RPMI8226 (cell line): ENCODE results near the gene CDH23.

Experiments
- DNase-seq: peaks from one replicate; pipeline ENCODE4 v3.0.0-alpha.2; 2015

Gene CDH23

GRCh38 chr10:71392791-71393781 lies 3.6 kb upstream of the CDH23 start:
- DNase-seq = no peak

GRCh38 chr10:71393841-71394475 lies 2.8 kb upstream of the CDH23 start:
- DNase-seq = no peak

GRCh38 chr10:71394926-71395562 lies 1.7 kb upstream of the CDH23 start:
- no peak for DNase-seq

GRCh38 chr10:71395621-71396020 lies 1.1 kb upstream of the CDH23 start:
- no peak for DNase-seq

GRCh38 chr10:71396084-71396710 lies 523 bp upstream of the CDH23 start:
- no peak for DNase-seq

- DNase-seq = no peak
Observed at GRCh38 chr10:71397296-71398212, 834 bp downstream of the CDH23 start.

GRCh38 chr10:71398976-71399375 lies 2.3 kb downstream of the CDH23 start:
- no peak for DNase-seq

GRCh38 chr10:71399946-71400345 lies 3.2 kb downstream of the CDH23 start:
- DNase-seq = no peak

GRCh38 chr10:71401056-71401455 lies 4.3 kb downstream of the CDH23 start:
- no peak for DNase-seq

GRCh38 chr10:71402005-71402404 lies 5.3 kb downstream of the CDH23 start:
- no peak for DNase-seq

GRCh38 chr10:71404503-71405295 lies 8.0 kb downstream of the CDH23 start:
- DNase-seq = no peak

- DNase-seq = no peak
Observed at GRCh38 chr10:71406878-71407277, 10.2 kb downstream of the CDH23 start.

- no peak for DNase-seq
Observed at GRCh38 chr10:71408436-71409225, 11.9 kb downstream of the CDH23 start.

- no peak for DNase-seq
Observed at GRCh38 chr10:71409516-71410104, 12.9 kb downstream of the CDH23 start.

- no peak for DNase-seq
Observed at GRCh38 chr10:71413581-71413980, 16.9 kb downstream of the CDH23 start.

GRCh38 chr10:71414359-71414758 lies 17.6 kb downstream of the CDH23 start:
- DNase-seq = no peak

- DNase-seq = no peak
Observed at GRCh38 chr10:71419002-71419540, 22.4 kb downstream of the CDH23 start.

- DNase-seq = no peak
Observed at GRCh38 chr10:71419750-71420149, 23.0 kb downstream of the CDH23 start.

GRCh38 chr10:71421075-71421434 lies 24.3 kb downstream of the CDH23 start:
- DNase-seq = no peak

GRCh38 chr10:71423250-71423649 lies 26.5 kb downstream of the CDH23 start:
- DNase-seq = no peak
